WI38 (cell line): Measurements from ENCODE around the gene MAEL.

ENCODE experiments used
- H3K4me3 ChIP-seq: 2 replicates; pipeline ENCODE4 v1.5.1; 2011; ENCODE audit warnings: low read depth, mild to moderate bottlenecking, control low read depth, low read length
- TF ChIP-seq, protein P1 (sequence below): IDR thresholded peaks from 2 replicates; pipeline ENCODE4 v1.5.1; 2012; ENCODE audit warnings: low read depth, mild to moderate bottlenecking, control low read depth, low read length

Gene MAEL

DNA sequence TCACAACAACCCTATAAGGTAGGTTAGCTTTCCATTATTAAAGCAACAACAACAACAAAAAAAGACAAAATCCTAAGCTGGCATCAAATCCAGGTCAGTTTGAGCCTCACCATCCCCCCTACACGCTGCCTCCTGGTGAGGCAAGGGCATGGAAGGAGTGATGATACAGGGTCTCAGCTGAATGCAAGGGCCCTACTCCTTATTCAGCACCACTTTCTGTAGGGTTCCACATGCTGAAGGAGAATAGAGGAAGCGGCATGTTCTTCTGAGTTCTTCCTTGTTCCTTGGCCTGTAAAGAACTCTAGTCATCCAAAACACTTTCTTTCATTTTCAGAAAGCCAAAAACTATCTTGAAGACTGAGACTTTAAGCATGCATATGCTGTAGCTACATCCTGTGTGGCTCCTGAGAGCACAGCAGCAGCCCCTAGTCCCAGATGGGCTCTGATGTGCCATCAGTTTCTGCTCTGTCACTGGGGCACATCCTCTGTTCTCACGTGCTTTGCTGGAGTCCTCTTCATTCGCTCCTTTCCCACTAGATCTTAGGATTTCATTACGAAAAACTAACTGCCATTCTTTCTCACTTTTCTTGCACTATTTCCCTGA lies 19.9 kb upstream of the MAEL start:
- H3K4me3 ChIP-seq = no peak overlapping the region
- TF ChIP-seq, protein P1, sequence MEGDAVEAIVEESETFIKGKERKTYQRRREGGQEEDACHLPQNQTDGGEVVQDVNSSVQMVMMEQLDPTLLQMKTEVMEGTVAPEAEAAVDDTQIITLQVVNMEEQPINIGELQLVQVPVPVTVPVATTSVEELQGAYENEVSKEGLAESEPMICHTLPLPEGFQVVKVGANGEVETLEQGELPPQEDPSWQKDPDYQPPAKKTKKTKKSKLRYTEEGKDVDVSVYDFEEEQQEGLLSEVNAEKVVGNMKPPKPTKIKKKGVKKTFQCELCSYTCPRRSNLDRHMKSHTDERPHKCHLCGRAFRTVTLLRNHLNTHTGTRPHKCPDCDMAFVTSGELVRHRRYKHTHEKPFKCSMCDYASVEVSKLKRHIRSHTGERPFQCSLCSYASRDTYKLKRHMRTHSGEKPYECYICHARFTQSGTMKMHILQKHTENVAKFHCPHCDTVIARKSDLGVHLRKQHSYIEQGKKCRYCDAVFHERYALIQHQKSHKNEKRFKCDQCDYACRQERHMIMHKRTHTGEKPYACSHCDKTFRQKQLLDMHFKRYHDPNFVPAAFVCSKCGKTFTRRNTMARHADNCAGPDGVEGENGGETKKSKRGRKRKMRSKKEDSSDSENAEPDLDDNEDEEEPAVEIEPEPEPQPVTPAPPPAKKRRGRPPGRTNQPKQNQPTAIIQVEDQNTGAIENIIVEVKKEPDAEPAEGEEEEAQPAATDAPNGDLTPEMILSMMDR = no peak

GRCh38 chr1:166971252-166971651 lies 17.8 kb upstream of the MAEL start:
- H3K4me3 ChIP-seq = no peak overlapping the region
- TF ChIP-seq, protein P1 = no peak

GRCh38 chr1:166972193-166972592 lies 16.9 kb upstream of the MAEL start:
- no peak overlapping the region for H3K4me3 ChIP-seq
- TF ChIP-seq, protein P1 = no peak

- TF ChIP-seq, protein P1 = no peak
- no peak overlapping the region for H3K4me3 ChIP-seq
Measured at GRCh38 chr1:166972826-166973225, 16.3 kb upstream of the MAEL start.

- TF ChIP-seq, protein P1 = no peak
Measured at GRCh38 chr1:166974647-166975345, 14.3 kb upstream of the MAEL start.

DNA sequence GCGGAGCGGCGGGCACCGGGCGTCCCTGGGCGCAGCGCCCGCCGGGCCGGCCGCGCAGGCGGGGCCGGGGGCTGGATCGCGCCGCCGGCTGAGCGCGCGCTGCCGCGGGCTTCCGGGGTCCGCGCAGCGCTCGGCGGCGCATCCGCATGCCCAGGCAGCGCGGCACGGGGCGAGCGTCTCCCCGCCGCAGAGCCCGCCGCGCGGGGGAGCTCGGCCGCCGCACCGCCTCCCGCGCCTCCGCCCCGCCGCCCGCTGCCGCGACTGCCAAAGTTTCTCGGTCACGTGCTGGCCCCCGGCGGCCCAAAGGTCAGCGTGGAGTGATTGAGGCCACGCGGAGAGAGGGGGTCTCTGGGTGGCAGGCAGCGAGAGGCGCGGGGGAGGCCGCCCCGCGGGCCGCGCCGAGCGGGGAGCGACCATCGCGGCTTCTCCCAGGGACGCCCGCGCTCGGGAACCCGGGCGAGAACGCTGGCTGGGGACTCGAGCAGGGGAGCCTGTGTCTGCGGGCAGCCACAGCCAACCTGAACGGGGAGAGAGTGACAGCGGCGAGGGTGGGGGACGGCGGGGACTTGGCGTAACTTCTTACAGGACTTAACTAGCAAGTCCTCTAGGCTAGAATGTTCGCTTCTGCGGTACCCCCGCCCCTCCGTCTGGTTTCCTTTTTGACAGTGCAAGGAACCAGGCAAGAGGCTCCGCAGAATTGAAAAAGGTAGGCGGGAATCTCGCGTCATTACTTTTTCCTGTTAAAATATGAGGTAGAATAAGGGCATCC lies 13.5 kb upstream of the MAEL start, which contains the start of gene ILDR2:
Gene ILDR2, minus strand, starts transcription at position 180 of the 769 bp plus-strand sequence. CDS start 272 bp downstream, outside the sequence.
- TF ChIP-seq, protein P1 = no peak
- H3K4me3 ChIP-seq = peak within 1 kb of the TSS; percentile 60

More at GRCh38 chr1:166974647-166975345, 14.3 kb upstream of the MAEL start:
- H3K4me3 ChIP-seq = peak overlapping the region; percentile 11
